ENCODE data around the gene NUTM2A. TPM values are rescaled to one million over a fixed set of nuclear protein-coding genes. Genes with fewer than 3 reads are reported as not detected.
"Not testable (repeated sequence)": the region's sequence is repeated elsewhere in the genome, so short reads cannot be mapped to it uniquely, and the experiment has no call there.

Gene NUTM2A
- total and polyA plus RNA-seq, 10 of the 15 experiments (the other 5 are each of a cell fraction or from before 2014, with no cell fraction given) = 0.03 to 0.38 (median 0.13) TPM; not detected in 5

DNA sequence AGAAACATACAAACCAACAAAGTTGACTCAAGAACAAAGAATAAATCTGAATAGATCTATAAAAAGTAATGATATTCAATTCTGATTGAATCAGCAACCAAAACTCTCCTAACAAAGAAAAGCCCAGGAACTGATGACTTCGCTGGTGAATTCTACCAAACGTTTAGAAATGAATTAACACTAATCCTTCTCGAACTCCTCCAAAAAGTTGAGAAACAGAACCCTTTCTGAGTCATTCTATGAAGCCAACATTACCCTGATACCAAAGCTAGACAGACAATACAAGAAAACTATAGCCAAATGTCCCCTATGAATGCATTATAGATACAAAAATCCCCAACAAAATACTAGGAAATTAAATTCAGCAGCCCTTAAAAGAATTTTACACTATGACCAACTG lies 16.9 kb downstream of the NUTM2A start:
- SMC1A ChIA-PET (ENCODE audit: uncharacterized antibody, unreplicated experiment); CTCF ChIA-PET; H3K9me3 ChIP-seq (replicated peaks; ENCODE audit: control insufficient read depth, insufficient read depth, low read length); in situ Hi-C loops (cut with MboI); H3K4me2 ChIP-seq (ENCODE audit: control insufficient read depth, insufficient read depth); DNase-seq (ENCODE audit: low read depth, low spot score); H3K4me3 ChIP-seq; H3K4me1 ChIP-seq (ENCODE audit: control insufficient read depth, insufficient read depth, low read length); H3K79me2 ChIP-seq (ENCODE audit: control insufficient read depth, insufficient read depth, low read length); H3K27me3 ChIP-seq (replicated peaks in 1 of 2; ENCODE audit: control insufficient read depth in 2 of 2, insufficient read depth in 2 of 2, low read length in 1 of 2); RAD21 ChIA-PET (ENCODE audit: unreplicated experiment); FAIRE-seq; POLR2A ChIA-PET; H2AFZ ChIP-seq (ENCODE audit: control insufficient read depth, low read depth, low read length); H3K27ac ChIP-seq (ENCODE audit: control insufficient read depth, insufficient read depth); H4K20me1 ChIP-seq (ENCODE audit: control insufficient read depth, insufficient read depth); H3K9ac ChIP-seq (ENCODE audit: control insufficient read depth, insufficient read depth, low read length); H3K36me3 ChIP-seq (ENCODE audit: control insufficient read depth in 2 of 2, insufficient read depth in 2 of 2, low read length in 1 of 2); ATAC-seq; intact Hi-C loops (cut with micrococcal nuclease; ENCODE audit: unreplicated experiment); BruUV-seq (replicated peaks): not testable (repeated sequence)
- 25% methylated on average over 3 of the region's 3 CpGs for WGBS (ENCODE audit: insufficient coverage, insufficient replicate concordance, low lambda C conversion rate, missing lambda C conversion rate)

DNA sequence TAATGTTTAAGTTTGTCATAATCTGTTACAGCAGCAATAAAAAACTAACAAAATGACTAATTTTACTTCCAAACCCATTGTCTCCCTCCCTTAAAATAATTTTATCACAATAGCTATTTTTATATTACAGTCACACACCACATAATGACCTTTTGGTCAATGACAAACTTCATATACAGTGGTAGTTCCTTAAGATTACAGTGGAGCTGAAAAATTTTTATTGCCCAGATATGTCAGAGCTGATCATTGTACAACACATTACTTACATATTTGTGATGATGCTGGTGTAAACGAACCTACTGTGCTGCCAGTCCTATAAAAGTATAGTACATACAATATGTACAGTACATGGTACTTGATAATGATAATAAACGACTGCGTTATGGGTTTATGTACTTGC lies 22.1 kb downstream of the NUTM2A start:
- 44% methylated on average over 1 of the region's 3 CpGs for WGBS (ENCODE audit: insufficient coverage, insufficient replicate concordance, low lambda C conversion rate, missing lambda C conversion rate)
- BruUV-seq (replicated peaks); H3K9me3 ChIP-seq (replicated peaks; ENCODE audit: control insufficient read depth, insufficient read depth, low read length); CTCF ChIA-PET; ATAC-seq; intact Hi-C loops (cut with micrococcal nuclease; ENCODE audit: unreplicated experiment); FAIRE-seq; POLR2A ChIA-PET; H3K9ac ChIP-seq (ENCODE audit: control insufficient read depth, insufficient read depth, low read length); H3K4me3 ChIP-seq; H3K27ac ChIP-seq (ENCODE audit: control insufficient read depth, insufficient read depth); H2AFZ ChIP-seq (ENCODE audit: control insufficient read depth, low read depth, low read length); SMC1A ChIA-PET (ENCODE audit: uncharacterized antibody, unreplicated experiment); H3K36me3 ChIP-seq (ENCODE audit: control insufficient read depth in 2 of 2, insufficient read depth in 2 of 2, low read length in 1 of 2); RAD21 ChIA-PET (ENCODE audit: unreplicated experiment); H3K27me3 ChIP-seq (replicated peaks in 1 of 2; ENCODE audit: control insufficient read depth in 2 of 2, insufficient read depth in 2 of 2, low read length in 1 of 2); H3K79me2 ChIP-seq (ENCODE audit: control insufficient read depth, insufficient read depth, low read length); H3K4me1 ChIP-seq (ENCODE audit: control insufficient read depth, insufficient read depth, low read length); in situ Hi-C loops (cut with MboI); H3K4me2 ChIP-seq (ENCODE audit: control insufficient read depth, insufficient read depth); H4K20me1 ChIP-seq (ENCODE audit: control insufficient read depth, insufficient read depth); DNase-seq (ENCODE audit: low read depth, low spot score): not testable (repeated sequence)

DNA sequence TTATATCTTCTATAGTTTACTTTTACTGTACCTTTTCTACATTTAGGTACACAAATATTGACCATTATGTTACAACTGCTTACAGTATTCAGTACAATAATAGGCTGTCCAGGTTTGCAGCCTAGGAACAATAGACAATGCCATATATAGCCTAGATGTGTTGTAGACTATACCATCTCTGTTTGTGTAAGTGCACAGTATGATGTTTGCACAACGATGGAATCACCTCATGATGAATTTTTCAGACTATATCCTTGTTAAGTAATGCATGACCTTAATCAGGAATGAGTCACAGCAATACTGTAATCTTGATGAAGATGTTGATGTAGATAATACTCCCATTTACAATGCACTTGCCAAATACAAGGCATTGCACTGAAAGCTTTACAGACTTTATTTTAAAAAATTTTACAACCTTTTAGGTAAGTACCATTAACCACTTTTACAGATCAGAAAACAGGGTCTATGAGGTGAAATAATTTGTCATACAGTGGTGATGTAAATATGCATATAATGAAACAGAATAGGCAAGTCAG lies 23.6 kb downstream of the NUTM2A start:
- CTCF ChIA-PET; H2AFZ ChIP-seq (ENCODE audit: control insufficient read depth, low read depth, low read length); SMC1A ChIA-PET (ENCODE audit: uncharacterized antibody, unreplicated experiment); H3K4me1 ChIP-seq (ENCODE audit: control insufficient read depth, insufficient read depth, low read length); RAD21 ChIA-PET (ENCODE audit: unreplicated experiment); intact Hi-C loops (cut with micrococcal nuclease; ENCODE audit: unreplicated experiment); DNase-seq (ENCODE audit: low read depth, low spot score); H3K36me3 ChIP-seq (ENCODE audit: control insufficient read depth in 2 of 2, insufficient read depth in 2 of 2, low read length in 1 of 2); H3K4me2 ChIP-seq (ENCODE audit: control insufficient read depth, insufficient read depth); POLR2A ChIA-PET; ATAC-seq; H3K9ac ChIP-seq (ENCODE audit: control insufficient read depth, insufficient read depth, low read length); BruUV-seq (replicated peaks); H3K79me2 ChIP-seq (ENCODE audit: control insufficient read depth, insufficient read depth, low read length); H3K27ac ChIP-seq (ENCODE audit: control insufficient read depth, insufficient read depth); H3K9me3 ChIP-seq (replicated peaks; ENCODE audit: control insufficient read depth, insufficient read depth, low read length); in situ Hi-C loops (cut with MboI); H3K4me3 ChIP-seq; FAIRE-seq; H3K27me3 ChIP-seq (replicated peaks in 1 of 2; ENCODE audit: control insufficient read depth in 2 of 2, insufficient read depth in 2 of 2, low read length in 1 of 2); H4K20me1 ChIP-seq (ENCODE audit: control insufficient read depth, insufficient read depth): not testable (repeated sequence)
- no CpG with 5 or more reads among the region's 1 CpG for WGBS (ENCODE audit: insufficient coverage, insufficient replicate concordance, low lambda C conversion rate, missing lambda C conversion rate)

DNA sequence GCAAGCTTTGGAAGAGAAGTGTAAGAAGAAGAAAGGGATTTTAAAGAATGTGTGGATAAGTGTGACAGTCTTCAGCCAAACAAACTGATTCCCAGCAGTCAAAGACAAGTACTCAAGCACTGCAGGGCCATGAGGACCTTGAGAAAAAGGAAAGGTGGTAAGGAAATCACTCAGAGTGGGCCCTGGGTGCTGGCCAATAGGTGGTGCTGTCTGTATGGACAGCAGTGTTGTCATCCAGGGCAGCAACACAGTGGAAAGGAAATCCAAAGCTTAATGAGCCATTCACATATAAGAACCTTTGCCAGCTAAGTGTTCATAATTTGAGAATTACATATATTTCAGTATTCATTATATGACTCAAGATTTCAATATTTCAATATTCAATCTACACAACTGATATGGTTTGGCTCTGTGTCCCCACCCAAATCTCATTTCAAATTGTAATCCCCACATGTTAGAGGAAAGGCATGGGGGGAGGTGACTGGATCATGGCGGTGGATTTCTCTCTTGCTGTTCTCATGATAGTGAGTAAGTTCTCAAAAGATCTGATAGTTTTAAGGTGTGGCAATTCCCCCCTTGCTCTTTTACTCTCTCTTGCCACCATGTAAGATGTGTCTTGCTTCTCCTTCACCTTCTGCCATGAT lies 55.6 kb downstream of the NUTM2A start:
- H4K20me1 ChIP-seq (ENCODE audit: control insufficient read depth, insufficient read depth); SMC1A ChIA-PET (ENCODE audit: uncharacterized antibody, unreplicated experiment); FAIRE-seq; RAD21 ChIA-PET (ENCODE audit: unreplicated experiment); H2AFZ ChIP-seq (ENCODE audit: control insufficient read depth, low read depth, low read length); H3K27me3 ChIP-seq (replicated peaks in 1 of 2; ENCODE audit: control insufficient read depth in 2 of 2, insufficient read depth in 2 of 2, low read length in 1 of 2); H3K9ac ChIP-seq (ENCODE audit: control insufficient read depth, insufficient read depth, low read length); H3K4me3 ChIP-seq; intact Hi-C loops (cut with micrococcal nuclease; ENCODE audit: unreplicated experiment); H3K4me2 ChIP-seq (ENCODE audit: control insufficient read depth, insufficient read depth); CTCF ChIA-PET; DNase-seq (ENCODE audit: low read depth, low spot score); in situ Hi-C loops (cut with MboI); H3K9me3 ChIP-seq (replicated peaks; ENCODE audit: control insufficient read depth, insufficient read depth, low read length); H3K4me1 ChIP-seq (ENCODE audit: control insufficient read depth, insufficient read depth, low read length); H3K27ac ChIP-seq (ENCODE audit: control insufficient read depth, insufficient read depth); H3K79me2 ChIP-seq (ENCODE audit: control insufficient read depth, insufficient read depth, low read length); POLR2A ChIA-PET; H3K36me3 ChIP-seq (ENCODE audit: control insufficient read depth in 2 of 2, insufficient read depth in 2 of 2, low read length in 1 of 2): not testable (repeated sequence)
- TSS peak; percentile 46 for BruUV-seq (replicated peaks)
- peak; percentile 76 for ATAC-seq
- no CpG with 5 or more reads among the region's 1 CpG for WGBS (ENCODE audit: insufficient coverage, insufficient replicate concordance, low lambda C conversion rate, missing lambda C conversion rate)

All from GM12878 (cell line).